Stimulated activated CD4-positive, alpha-beta T cell treated with anti-CD3 and anti-CD28 coated beads, TNF-alpha, amount 100 ng/mL, for 1 hour (primary cell): ENCODE measurements around the gene IFI27L1.

ENCODE experiments used
- DNase-seq, 3 donors: peaks; one replicate each; pipeline ENCODE4 v3.0.0-alpha.2; 2020; ENCODE audit warnings: low read depth in 3 of 3, low spot score in 1 of 3

Gene IFI27L1

GRCh38 chr14:94129758-94130414 lies 48.8 kb downstream of the IFI27L1 start:
- DNase-seq: no peak

- DNase-seq: peak; percentile 7 to 26 (median 22)
Observed at GRCh38 chr14:94132285-94132887, 51.3 kb downstream of the IFI27L1 start.

GRCh38 chr14:94135476-94135875 lies 54.4 kb downstream of the IFI27L1 start:
- no peak for DNase-seq

- peak; percentile 55 to 84 (median 66) for DNase-seq
Observed at GRCh38 chr14:94136575-94137331, 55.6 kb downstream of the IFI27L1 start.

- no peak for DNase-seq
Observed at GRCh38 chr14:94138251-94138650, 57.1 kb downstream of the IFI27L1 start.

- no peak for DNase-seq
Observed at GRCh38 chr14:94139006-94139405, 57.9 kb downstream of the IFI27L1 start.

GRCh38 chr14:94139421-94139820 lies 58.3 kb downstream of the IFI27L1 start:
- DNase-seq: no peak

GRCh38 chr14:94142247-94142646 lies 61.1 kb downstream of the IFI27L1 start:
- no peak for DNase-seq

GRCh38 chr14:94142836-94143235 lies 61.7 kb downstream of the IFI27L1 start:
- no peak for DNase-seq

- DNase-seq: no peak
Observed at GRCh38 chr14:94143239-94143638, 62.1 kb downstream of the IFI27L1 start.

GRCh38 chr14:94143711-94144110 lies 62.6 kb downstream of the IFI27L1 start:
- DNase-seq: no peak

- no peak for DNase-seq
Observed at GRCh38 chr14:94144765-94145164, 63.7 kb downstream of the IFI27L1 start.

GRCh38 chr14:94145902-94146527 lies 64.9 kb downstream of the IFI27L1 start:
- DNase-seq: no peak
